GM23338 (cell line): ENCODE measurements around the gene PCNX1. TPM values are rescaled to one million over a fixed set of nuclear protein-coding genes. Genes with fewer than 3 reads are reported as not detected.

ENCODE experiments used
- ATAC-seq: fragments of 200-7000 bp; cut with Tn5 transposase; 3 replicates; pipeline ENCODE4 v1.9.1; 2020
- DNase-seq: peaks from one replicate; pipeline ENCODE4 v3.0.0-alpha.2; 2015; ENCODE audit warnings: low spot score
- H2AFZ ChIP-seq: fragments of 200-600 bp; sonication (generic); 2 replicates; pipeline ENCODE4 v1.8.0; 2016; ENCODE audit warnings: antibody characterized with exemption, mild to moderate bottlenecking, moderate library complexity
- H3F3A ChIP-seq: fragments of 200-600 bp; sonication (generic); replicated peaks from 2 replicates; pipeline ENCODE4 v1.8.0; 2017; ENCODE audit warnings: antibody characterized with exemption, mixed run types, low read depth
- H3K27ac ChIP-seq: fragments of 200-600 bp; sonication (generic); 2 replicates; pipeline ENCODE4 v1.6.1; 2016; ENCODE audit warnings: low read depth
- H3K27me3 ChIP-seq: fragments of 200-600 bp; sonication (generic); 2 replicates; pipeline ENCODE4 v1.8.0; 2016; ENCODE audit warnings: mild to moderate bottlenecking, mixed run types, moderate library complexity; ENCODE audit not compliant: insufficient read depth
- H3K36me3 ChIP-seq: fragments of 200-600 bp; sonication (generic); 2 replicates; pipeline ENCODE4 v1.8.0; 2016; ENCODE audit warnings: mild to moderate bottlenecking; ENCODE audit not compliant: insufficient read depth
- H3K4me1 ChIP-seq: fragments of 200-600 bp; sonication (generic); 2 replicates; pipeline ENCODE4 v1.8.0; 2016; ENCODE audit warnings: mild to moderate bottlenecking, moderate library complexity; ENCODE audit not compliant: insufficient read depth
- H3K4me2 ChIP-seq: fragments of 200-600 bp; sonication (generic); 2 replicates; pipeline ENCODE4 v1.7.1; 2017; ENCODE audit warnings: mixed run types
- H3K4me3 ChIP-seq: fragments of 200-600 bp; sonication (generic); 2 replicates; pipeline ENCODE4 v1.6.1; 2016; ENCODE audit warnings: mixed run types
- H3K79me2 ChIP-seq: fragments of 200-600 bp; sonication (generic); replicated peaks from 2 replicates; pipeline ENCODE4 v1.8.0; 2017; ENCODE audit warnings: mild to moderate bottlenecking; ENCODE audit not compliant: insufficient read depth
- H3K9me2 ChIP-seq: fragments of 200-600 bp; sonication (generic); 2 replicates; pipeline ENCODE4 v1.8.0; 2017; ENCODE audit not compliant: insufficient read depth
- H4K20me1 ChIP-seq: fragments of 200-600 bp; sonication (generic); replicated peaks from 2 replicates; pipeline ENCODE4 v1.8.0; 2017; ENCODE audit warnings: mild to moderate bottlenecking; ENCODE audit not compliant: insufficient read depth
- H3K27ac Mint-ChIP-seq: 2 replicates; pipeline ENCODE4 v1.8.0; 2020; ENCODE audit warnings: inconsistent platforms, mild to moderate bottlenecking, moderate library complexity, mixed read lengths
- H3K27me3 Mint-ChIP-seq: 3 replicates; pipeline ENCODE4 v1.8.0; 2022; ENCODE audit warnings: low read depth, mild to moderate bottlenecking, moderate library complexity, mixed read lengths, inconsistent platforms; ENCODE audit not compliant: insufficient read depth, poor library complexity
- H3K36me3 Mint-ChIP-seq: 3 replicates; pipeline ENCODE4 v1.8.0; 2021; ENCODE audit warnings: low read depth, mild to moderate bottlenecking, inconsistent platforms, moderate library complexity, mixed read lengths
- H3K4me1 Mint-ChIP-seq: 3 replicates; pipeline ENCODE4 v1.8.0; 2020; ENCODE audit warnings: mild to moderate bottlenecking, inconsistent platforms, mixed read lengths
- H3K4me3 Mint-ChIP-seq: 3 replicates; pipeline ENCODE4 v1.8.0; 2021; ENCODE audit warnings: moderate library complexity, mild to moderate bottlenecking, inconsistent platforms, mixed read lengths
- H3K9me3 Mint-ChIP-seq: 3 replicates; pipeline ENCODE4 v1.8.0; 2020; ENCODE audit warnings: moderate library complexity, mild to moderate bottlenecking, inconsistent platforms, mixed read lengths
- EZH2 ChIP-seq: fragments of 200-600 bp; sonication (generic); IDR thresholded peaks from one replicate; pipeline ENCODE4 v1.8.0; 2017; ENCODE audit warnings: antibody characterized with exemption, mild to moderate bottlenecking, low read depth; ENCODE audit not compliant: unreplicated experiment
- EZH2phosphoT487 ChIP-seq: fragments of 200-600 bp; sonication (generic); IDR thresholded peaks from one replicate; pipeline ENCODE4 v1.8.1; 2018; ENCODE audit warnings: antibody characterized with exemption; ENCODE audit not compliant: unreplicated experiment
- JUNB ChIP-seq: IDR thresholded peaks from one replicate; pipeline ENCODE4 v1.6.1; 2016; ENCODE audit warnings: antibody characterized with exemption; ENCODE audit not compliant: unreplicated experiment
- NANOG ChIP-seq: IDR thresholded peaks from 2 replicates; pipeline ENCODE4 v1.6.1; 2016; ENCODE audit warnings: antibody characterized with exemption, borderline replicate concordance
- POLR2AphosphoS5 ChIP-seq: IDR thresholded peaks from 2 replicates; pipeline ENCODE4 v1.6.1; 2016; ENCODE audit warnings: antibody characterized with exemption, low read depth
- STAT1 ChIP-seq: IDR thresholded peaks from one replicate; pipeline ENCODE4 v1.6.1; 2016; ENCODE audit warnings: antibody characterized with exemption; ENCODE audit not compliant: unreplicated experiment
- ZNF331 ChIP-seq: fragments of 250-450 bp; sonication (Bioruptor Pico); IDR thresholded peaks from 2 replicates; pipeline ENCODE4 v1.5.0; 2020; ENCODE audit warnings: low read depth, mild to moderate bottlenecking, moderate library complexity
- polyA plus RNA-seq: library from polyadenylated mRNA; unstranded; fragments of >200 nt; fragmentation: Nextera tagmentation; extraction: Ambion mirVana; gene quantifications from 2 replicates; pipeline ENCODE4 v1.2.1, GENCODE V29; 2016
- total RNA-seq: library from RNA; depleted of rRNA; stranded (reverse); fragments of >200 nt; shearing (Covaris generic); gene quantifications from 2 replicates; pipeline ENCODE4 v1.2.3, GENCODE V29; 2014
- TF ChIP-seq, protein P1 (sequence below): fragments of 250-450 bp; sonication (Bioruptor Pico); IDR thresholded peaks from 2 replicates; pipeline ENCODE4 v1.5.0; 2020; ENCODE audit warnings: mild to moderate bottlenecking, moderate library complexity
- TF ChIP-seq, protein P2 (sequence below): IDR thresholded peaks from 2 replicates; pipeline ENCODE4 v1.6.1; 2016; ENCODE audit warnings: antibody characterized with exemption
- TF ChIP-seq, protein P3 (sequence below): IDR thresholded peaks from one replicate; pipeline ENCODE4 v1.6.1; 2018; ENCODE audit warnings: antibody characterized with exemption; ENCODE audit not compliant: unreplicated experiment

Gene PCNX1
- total and polyA plus RNA-seq, 2 experiments from 2014 or later, result 19.4 to 53.1 TPM

DNA sequence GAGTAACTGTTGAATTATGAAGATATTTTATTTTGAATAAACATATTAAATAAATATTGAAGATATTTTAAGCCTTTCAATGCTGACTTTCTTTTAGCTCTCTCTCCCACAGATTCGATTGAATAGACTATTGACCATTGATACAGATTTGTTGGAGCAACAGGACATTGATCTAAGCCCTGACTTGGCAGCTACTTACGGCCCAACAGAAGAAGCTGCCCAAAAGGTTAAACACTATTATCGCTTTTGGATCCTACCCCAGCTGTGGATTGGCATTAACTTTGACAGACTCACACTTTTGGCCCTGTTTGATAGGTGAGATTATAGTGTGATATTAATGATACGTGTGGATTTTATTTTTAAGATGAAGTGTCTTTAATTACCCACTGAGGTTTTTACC lies 105.6 kb downstream of the PCNX1 start (continued):
- TF ChIP-seq, protein P1, sequence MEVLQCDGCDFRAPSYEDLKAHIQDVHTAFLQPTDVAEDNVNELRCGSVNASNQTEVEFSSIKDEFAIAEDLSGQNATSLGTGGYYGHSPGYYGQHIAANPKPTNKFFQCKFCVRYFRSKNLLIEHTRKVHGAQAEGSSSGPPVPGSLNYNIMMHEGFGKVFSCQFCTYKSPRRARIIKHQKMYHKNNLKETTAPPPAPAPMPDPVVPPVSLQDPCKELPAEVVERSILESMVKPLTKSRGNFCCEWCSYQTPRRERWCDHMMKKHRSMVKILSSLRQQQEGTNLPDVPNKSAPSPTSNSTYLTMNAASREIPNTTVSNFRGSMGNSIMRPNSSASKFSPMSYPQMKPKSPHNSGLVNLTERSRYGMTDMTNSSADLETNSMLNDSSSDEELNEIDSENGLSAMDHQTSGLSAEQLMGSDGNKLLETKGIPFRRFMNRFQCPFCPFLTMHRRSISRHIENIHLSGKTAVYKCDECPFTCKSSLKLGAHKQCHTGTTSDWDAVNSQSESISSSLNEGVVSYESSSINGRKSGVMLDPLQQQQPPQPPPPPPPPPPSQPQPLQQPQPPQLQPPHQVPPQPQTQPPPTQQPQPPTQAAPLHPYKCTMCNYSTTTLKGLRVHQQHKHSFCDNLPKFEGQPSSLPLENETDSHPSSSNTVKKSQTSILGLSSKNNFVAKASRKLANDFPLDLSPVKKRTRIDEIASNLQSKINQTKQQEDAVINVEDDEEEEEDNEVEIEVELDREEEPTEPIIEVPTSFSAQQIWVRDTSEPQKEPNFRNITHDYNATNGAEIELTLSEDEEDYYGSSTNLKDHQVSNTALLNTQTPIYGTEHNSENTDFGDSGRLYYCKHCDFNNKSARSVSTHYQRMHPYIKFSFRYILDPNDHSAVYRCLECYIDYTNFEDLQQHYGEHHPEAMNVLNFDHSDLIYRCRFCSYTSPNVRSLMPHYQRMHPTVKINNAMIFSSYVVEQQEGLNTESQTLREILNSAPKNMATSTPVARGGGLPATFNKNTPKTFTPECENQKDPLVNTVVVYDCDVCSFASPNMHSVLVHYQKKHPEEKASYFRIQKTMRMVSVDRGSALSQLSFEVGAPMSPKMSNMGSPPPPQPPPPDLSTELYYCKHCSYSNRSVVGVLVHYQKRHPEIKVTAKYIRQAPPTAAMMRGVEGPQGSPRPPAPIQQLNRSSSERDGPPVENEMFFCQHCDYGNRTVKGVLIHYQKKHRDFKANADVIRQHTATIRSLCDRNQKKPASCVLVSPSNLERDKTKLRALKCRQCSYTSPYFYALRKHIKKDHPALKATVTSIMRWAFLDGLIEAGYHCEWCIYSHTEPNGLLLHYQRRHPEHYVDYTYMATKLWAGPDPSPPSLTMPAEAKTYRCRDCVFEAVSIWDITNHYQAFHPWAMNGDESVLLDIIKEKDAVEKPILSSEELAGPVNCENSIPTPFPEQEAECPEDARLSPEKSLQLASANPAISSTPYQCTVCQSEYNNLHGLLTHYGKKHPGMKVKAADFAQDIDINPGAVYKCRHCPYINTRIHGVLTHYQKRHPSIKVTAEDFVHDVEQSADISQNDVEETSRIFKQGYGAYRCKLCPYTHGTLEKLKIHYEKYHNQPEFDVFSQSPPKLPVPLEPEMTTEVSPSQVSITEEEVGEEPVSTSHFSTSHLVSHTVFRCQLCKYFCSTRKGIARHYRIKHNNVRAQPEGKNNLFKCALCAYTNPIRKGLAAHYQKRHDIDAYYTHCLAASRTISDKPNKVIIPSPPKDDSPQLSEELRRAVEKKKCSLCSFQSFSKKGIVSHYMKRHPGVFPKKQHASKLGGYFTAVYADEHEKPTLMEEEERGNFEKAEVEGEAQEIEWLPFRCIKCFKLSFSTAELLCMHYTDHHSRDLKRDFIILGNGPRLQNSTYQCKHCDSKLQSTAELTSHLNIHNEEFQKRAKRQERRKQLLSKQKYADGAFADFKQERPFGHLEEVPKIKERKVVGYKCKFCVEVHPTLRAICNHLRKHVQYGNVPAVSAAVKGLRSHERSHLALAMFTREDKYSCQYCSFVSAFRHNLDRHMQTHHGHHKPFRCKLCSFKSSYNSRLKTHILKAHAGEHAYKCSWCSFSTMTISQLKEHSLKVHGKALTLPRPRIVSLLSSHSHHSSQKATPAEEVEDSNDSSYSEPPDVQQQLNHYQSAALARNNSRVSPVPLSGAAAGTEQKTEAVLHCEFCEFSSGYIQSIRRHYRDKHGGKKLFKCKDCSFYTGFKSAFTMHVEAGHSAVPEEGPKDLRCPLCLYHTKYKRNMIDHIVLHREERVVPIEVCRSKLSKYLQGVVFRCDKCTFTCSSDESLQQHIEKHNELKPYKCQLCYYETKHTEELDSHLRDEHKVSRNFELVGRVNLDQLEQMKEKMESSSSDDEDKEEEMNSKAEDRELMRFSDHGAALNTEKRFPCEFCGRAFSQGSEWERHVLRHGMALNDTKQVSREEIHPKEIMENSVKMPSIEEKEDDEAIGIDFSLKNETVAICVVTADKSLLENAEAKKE (CRISPR knock-in tag), result no peak
- TF ChIP-seq STAT1 (no peak), EZH2phosphoT487 (no peak), NANOG (no peak), EZH2 (no peak), ZNF331 (CRISPR knock-in tag) (no peak)
- TF ChIP-seq, protein P2, sequence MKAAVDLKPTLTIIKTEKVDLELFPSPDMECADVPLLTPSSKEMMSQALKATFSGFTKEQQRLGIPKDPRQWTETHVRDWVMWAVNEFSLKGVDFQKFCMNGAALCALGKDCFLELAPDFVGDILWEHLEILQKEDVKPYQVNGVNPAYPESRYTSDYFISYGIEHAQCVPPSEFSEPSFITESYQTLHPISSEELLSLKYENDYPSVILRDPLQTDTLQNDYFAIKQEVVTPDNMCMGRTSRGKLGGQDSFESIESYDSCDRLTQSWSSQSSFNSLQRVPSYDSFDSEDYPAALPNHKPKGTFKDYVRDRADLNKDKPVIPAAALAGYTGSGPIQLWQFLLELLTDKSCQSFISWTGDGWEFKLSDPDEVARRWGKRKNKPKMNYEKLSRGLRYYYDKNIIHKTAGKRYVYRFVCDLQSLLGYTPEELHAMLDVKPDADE, result no peak

DNA sequence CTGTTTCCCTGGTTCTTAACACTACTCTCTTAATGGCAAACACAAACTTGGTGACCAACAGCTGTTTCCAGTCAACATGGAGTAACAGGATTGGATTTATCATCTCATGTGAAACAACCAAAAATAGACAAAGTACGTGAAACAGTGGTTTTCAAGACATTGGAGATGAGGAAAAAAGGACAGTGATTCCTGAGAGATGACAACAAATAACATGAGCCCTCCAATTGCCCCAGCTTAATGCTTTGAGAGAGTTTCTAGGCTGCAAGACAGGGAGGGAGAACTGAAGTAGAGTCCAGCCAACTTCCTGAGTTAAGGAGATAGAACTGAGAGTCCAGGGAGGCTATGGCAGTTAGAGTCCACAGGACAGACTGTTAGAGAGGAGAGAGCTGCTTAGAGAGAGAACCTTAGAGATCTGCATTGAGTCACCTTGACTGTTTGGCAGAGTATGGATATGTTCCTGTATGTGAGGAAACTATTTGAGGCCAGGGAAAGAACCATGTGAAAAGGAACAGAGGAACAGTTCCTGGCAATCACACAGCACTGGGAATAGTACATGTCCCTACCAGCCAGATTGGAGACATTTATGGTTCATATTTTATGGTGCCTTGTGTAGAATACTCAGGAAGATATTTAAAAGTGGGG lies 106.4 kb downstream of the PCNX1 start:
- Mint-ChIP-seq H3K9me3 (no peaks in the 10 kb centered on the region), H3K27ac (no peak overlapping the region)
- H3K79me2 ChIP-seq, result no peaks in the 10 kb centered on the region

More for the DNA sequence above, 106.4 kb downstream of the PCNX1 start:
- H3K27me3 Mint-ChIP-seq, result no peaks in the 10 kb centered on the region
- Histone ChIP-seq H3K27ac (no peak overlapping the region), H4K20me1 (0 out of 2 replicates have a peak, but pooled peaks cover 5% of the 10 kb centered on the region), H2AFZ (no peak overlapping the region), H3K4me3 (no peak overlapping the region), H3K27me3 (no peaks in the 10 kb centered on the region), H3F3A (no peaks in the 10 kb centered on the region), H3K4me1 (no peaks in the 10 kb centered on the region), H3K36me3 (no peaks in the 10 kb centered on the region; the same call in 1 of the 2 replicates), H3K4me2 (no peak overlapping the region), H3K9me2 (no peaks in the 10 kb centered on the region)
- TF ChIP-seq, protein P3, sequence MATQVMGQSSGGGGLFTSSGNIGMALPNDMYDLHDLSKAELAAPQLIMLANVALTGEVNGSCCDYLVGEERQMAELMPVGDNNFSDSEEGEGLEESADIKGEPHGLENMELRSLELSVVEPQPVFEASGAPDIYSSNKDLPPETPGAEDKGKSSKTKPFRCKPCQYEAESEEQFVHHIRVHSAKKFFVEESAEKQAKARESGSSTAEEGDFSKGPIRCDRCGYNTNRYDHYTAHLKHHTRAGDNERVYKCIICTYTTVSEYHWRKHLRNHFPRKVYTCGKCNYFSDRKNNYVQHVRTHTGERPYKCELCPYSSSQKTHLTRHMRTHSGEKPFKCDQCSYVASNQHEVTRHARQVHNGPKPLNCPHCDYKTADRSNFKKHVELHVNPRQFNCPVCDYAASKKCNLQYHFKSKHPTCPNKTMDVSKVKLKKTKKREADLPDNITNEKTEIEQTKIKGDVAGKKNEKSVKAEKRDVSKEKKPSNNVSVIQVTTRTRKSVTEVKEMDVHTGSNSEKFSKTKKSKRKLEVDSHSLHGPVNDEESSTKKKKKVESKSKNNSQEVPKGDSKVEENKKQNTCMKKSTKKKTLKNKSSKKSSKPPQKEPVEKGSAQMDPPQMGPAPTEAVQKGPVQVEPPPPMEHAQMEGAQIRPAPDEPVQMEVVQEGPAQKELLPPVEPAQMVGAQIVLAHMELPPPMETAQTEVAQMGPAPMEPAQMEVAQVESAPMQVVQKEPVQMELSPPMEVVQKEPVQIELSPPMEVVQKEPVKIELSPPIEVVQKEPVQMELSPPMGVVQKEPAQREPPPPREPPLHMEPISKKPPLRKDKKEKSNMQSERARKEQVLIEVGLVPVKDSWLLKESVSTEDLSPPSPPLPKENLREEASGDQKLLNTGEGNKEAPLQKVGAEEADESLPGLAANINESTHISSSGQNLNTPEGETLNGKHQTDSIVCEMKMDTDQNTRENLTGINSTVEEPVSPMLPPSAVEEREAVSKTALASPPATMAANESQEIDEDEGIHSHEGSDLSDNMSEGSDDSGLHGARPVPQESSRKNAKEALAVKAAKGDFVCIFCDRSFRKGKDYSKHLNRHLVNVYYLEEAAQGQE, result no peak
- TF ChIP-seq POLR2AphosphoS5, result no peak
- TF ChIP-seq JUNB, result no peak
- H3K4me1 Mint-ChIP-seq, result no peaks in the 10 kb centered on the region
- ATAC-seq (no peak), DNase-seq (no peak)
- H3K36me3 Mint-ChIP-seq, result peaks cover 22% of the 10 kb centered on the region; the same call in 2 of the 3 replicates
- H3K4me3 Mint-ChIP-seq, result no peak overlapping the region
